HCT116 (cell line): Measurements from ENCODE around the gene EML3. TPM values are rescaled to one million over a fixed set of nuclear protein-coding genes. Genes with fewer than 3 reads are reported as not detected.
A peak's percentile ranks its signal among the peaks of the same experiment; 100 is the strongest.

Experiments used
- ATAC-seq: fragments of 200-7000 bp; cut with Tn5 transposase; 2 replicates; pipeline ENCODE4 v1.9.1; 2020; ENCODE audit warnings: mild to moderate bottlenecking, moderate library complexity
- BruUV-seq: library from RNA; stranded (reverse); fragments of 400-500 nt; replicated peaks from 2 replicates; lab custom pipeline; 2021; lab: Mats Ljungman, UMichigan
- CTCF ChIA-PET: fragments of 300-600 bp; sonication (Branson Sonifier 250); formaldehyde crosslinking; loops from one replicate; lab custom pipeline; 2021; ENCODE audit warnings: antibody characterized with exemption; lab: Charles Lee
- POLR2A ChIA-PET: fragments of 300-600, 350-600 bp; sonication (Branson Sonifier 250); formaldehyde crosslinking; loops from one replicate; lab custom pipeline; 2021; ENCODE audit warnings: antibody characterized with exemption; lab: Charles Lee
- RAD21 ChIA-PET, 2 experiments: fragments of 300-600 bp; sonication (Branson Sonifier 250); formaldehyde crosslinking; loops; one replicate each; lab custom pipeline; 2023; ENCODE audit warnings: low total read pairs in 2 of 2; ENCODE audit not compliant: uncharacterized antibody in 2 of 2, unreplicated experiment in 2 of 2, low non-redundant PET in 1 of 2; lab: Charles Lee
- DNase-seq: peaks from one replicate; pipeline ENCODE4 v3.0.0-alpha.2; 2010; ENCODE audit warnings: low read depth, low spot score
- H2AFZ ChIP-seq: fragments of 200-600 bp; shearing (Covaris generic), sonication (generic); 2 replicates; pipeline ENCODE4 v1.6.1; 2017; ENCODE audit warnings: low read depth, mixed run types, mixed read lengths, antibody characterized with exemption, low read length; ENCODE audit not compliant: poor library complexity, severe bottlenecking
- H3K27ac ChIP-seq: 2 replicates; pipeline ENCODE4 v1.5.1; 2012; ENCODE audit warnings: low read depth, low read length
- H3K27me3 ChIP-seq: fragments of 200-600 bp; sonication (generic); 2 replicates; pipeline ENCODE4 v1.6.1; 2016; ENCODE audit warnings: mixed run types, low read length, mixed read lengths; ENCODE audit not compliant: insufficient read depth
- H3K36me3 ChIP-seq, 2 experiments: fragments of 200-500 bp in 1 of 2; fragments of 200-600 bp in 1 of 2; sonication (Bioruptor generic) in 1 of 2; sonication (generic) in 1 of 2; 2 replicates each; pipeline versions ENCODE4 v1.5.1 to v1.6.1; 2014 to 2016; ENCODE audit warnings: low read length in 2 of 2, inconsistent platforms in 1 of 2, mixed read lengths in 1 of 2, mixed run types in 1 of 2; ENCODE audit not compliant: insufficient read depth in 2 of 2, control insufficient read depth in 1 of 2
- H3K4me1 ChIP-seq, 2 experiments: fragments of 200-600 bp in 1 of 2; sonication (generic) in 1 of 2; 2 replicates each; pipeline versions ENCODE4 v1.5.1 to v1.6.1; 2012 to 2017; ENCODE audit warnings: low read length in 2 of 2, inconsistent platforms in 1 of 2, mild to moderate bottlenecking in 1 of 2, mixed read lengths in 1 of 2, mixed run types in 1 of 2, moderate library complexity in 1 of 2; ENCODE audit not compliant: insufficient read depth in 2 of 2, control insufficient read depth in 1 of 2
- H3K4me2 ChIP-seq: fragments of 200-600 bp; sonication (generic); 2 replicates; pipeline ENCODE4 v1.6.1; 2017; ENCODE audit warnings: mixed run types, low read length, mixed read lengths
- H3K4me3 ChIP-seq, 2 experiments: fragments of 200-600 bp in 1 of 2; sonication (generic) in 1 of 2; replicated peaks in 1 of 2; 2 replicates each; pipeline ENCODE4 v1.5.1; 2011 to 2016; ENCODE audit warnings: low read length in 2 of 2, control low read depth in 1 of 2, low read depth in 1 of 2, mild to moderate bottlenecking in 1 of 2, mixed read lengths in 1 of 2, mixed run types in 1 of 2
- H3K79me2 ChIP-seq: fragments of 200-600 bp; sonication (generic); 2 replicates; pipeline ENCODE4 v1.6.1; 2017; ENCODE audit warnings: mild to moderate bottlenecking, mixed run types, low read length, moderate library complexity, mixed read lengths; ENCODE audit not compliant: insufficient read depth
- H3K9ac ChIP-seq: fragments of 200-600 bp; sonication (generic); 2 replicates; pipeline ENCODE4 v1.6.1; 2016; ENCODE audit warnings: low read length, mixed read lengths
- H3K9me2 ChIP-seq: fragments of 200-600 bp; sonication (generic), shearing (Covaris generic); 2 replicates; pipeline ENCODE4 v1.6.1; 2017; ENCODE audit warnings: mixed run types, mild to moderate bottlenecking, moderate library complexity; ENCODE audit not compliant: insufficient read depth
- H3K9me3 ChIP-seq, 2 experiments: fragments of 200-500 bp in 1 of 2; fragments of 200-600 bp in 1 of 2; sonication (Bioruptor generic) in 1 of 2; sonication (generic) in 1 of 2; 2 replicates each; pipeline ENCODE4 v1.6.1; 2014 to 2017; ENCODE audit warnings: low read length in 2 of 2, mixed read lengths in 2 of 2, inconsistent platforms in 1 of 2, low read depth in 1 of 2, mild to moderate bottlenecking in 1 of 2, mixed run types in 1 of 2, moderate library complexity in 1 of 2; ENCODE audit not compliant: control insufficient read depth in 1 of 2, insufficient read depth in 1 of 2
- H4K20me1 ChIP-seq: fragments of 200-600 bp; sonication (generic), shearing (Covaris generic); 2 replicates; pipeline ENCODE4 v1.6.1; 2017; ENCODE audit warnings: mixed run types, mild to moderate bottlenecking, moderate library complexity; ENCODE audit not compliant: insufficient read depth
- CBX3 ChIP-seq: IDR thresholded peaks from 2 replicates; pipeline ENCODE4 v1.6.1; 2012; ENCODE audit warnings: low read depth
- CEBPB ChIP-seq: IDR thresholded peaks from 2 replicates; pipeline ENCODE4 v1.6.1; 2012; ENCODE audit warnings: low read depth
- EZH2 ChIP-seq: fragments of 200-600 bp; sonication (generic); IDR thresholded peaks from 2 replicates; pipeline ENCODE4 v1.6.1; 2017; ENCODE audit warnings: antibody characterized with exemption, mixed run types
- EZH2phosphoT487 ChIP-seq: fragments of 200-600 bp; IDR thresholded peaks from 2 replicates; pipeline ENCODE4 v1.6.1; 2018; ENCODE audit warnings: antibody characterized with exemption, borderline replicate concordance
- FOSL1 ChIP-seq: IDR thresholded peaks from 2 replicates; pipeline ENCODE4 v1.6.1; 2012; ENCODE audit warnings: low read depth
- JUND ChIP-seq: IDR thresholded peaks from 2 replicates; pipeline ENCODE4 v1.6.1; 2012
- MAX ChIP-seq: IDR thresholded peaks from 2 replicates; pipeline ENCODE4 v1.6.1; 2012
- POLR2AphosphoS5 ChIP-seq: IDR thresholded peaks from 2 replicates; pipeline ENCODE4 v1.6.1; 2011; ENCODE audit warnings: mild to moderate bottlenecking, low read depth, low read length, moderate library complexity
- RAD21 ChIP-seq: IDR thresholded peaks from 2 replicates; pipeline ENCODE4 v1.6.1; 2012; ENCODE audit warnings: low read depth, mild to moderate bottlenecking
- SIN3A ChIP-seq: IDR thresholded peaks from 2 replicates; pipeline ENCODE4 v1.6.1; 2012; ENCODE audit warnings: low read depth
- TCF7L2 ChIP-seq: IDR thresholded peaks from 2 replicates; pipeline ENCODE4 v1.7.0; 2011; ENCODE audit warnings: borderline replicate concordance, inconsistent platforms; ENCODE audit not compliant: insufficient read depth, insufficient read length; ENCODE audit errors: extremely low read depth
- YY1 ChIP-seq: IDR thresholded peaks from 2 replicates; pipeline ENCODE4 v1.6.1; 2011; ENCODE audit warnings: low read length, low read depth, moderate library complexity, mild to moderate bottlenecking; ENCODE audit not compliant: insufficient replicate concordance; ENCODE audit errors: extremely low read depth
- ZBTB33 ChIP-seq: IDR thresholded peaks from 2 replicates; pipeline ENCODE4 v1.6.1; 2011; ENCODE audit warnings: mild to moderate bottlenecking, low read length, moderate library complexity; ENCODE audit not compliant: insufficient replicate concordance; ENCODE audit errors: extremely low read depth
- intact Hi-C: fragments of 100-400 bp; cut with micrococcal nuclease; formaldehyde crosslinking; loops from 2 replicates; pipeline ENCODE4 v1.10.0; 2022
- total RNA-seq: library from RNA; stranded (reverse); gene quantifications from one replicate; pipeline ENCODE4 v1.2.1, GENCODE V29; 2021; ENCODE audit not compliant: unreplicated experiment

EML3 gene
- total RNA-seq, 1 experiment from 2014 or later, result 124 TPM

GRCh38 chr11:62610814-62611704 is 1.5 kb downstream of the EML3 start (continued):
- no peak for TF ChIP-seq CEBPB
- TF ChIP-seq EZH2phosphoT487, result no peak
- TF ChIP-seq TCF7L2, result no peak
- no peak for TF ChIP-seq POLR2AphosphoS5
- TF ChIP-seq CBX3, result no peak
- no peak for TF ChIP-seq SIN3A
- TF ChIP-seq ZBTB33, result no peak
- TF ChIP-seq RAD21, result no peak
- TF ChIP-seq FOSL1, result no peak
- TF ChIP-seq MAX, result no peak

GRCh38 chr11:62610403-62610802 is 2.2 kb downstream of the EML3 start:
- intact Hi-C loops, result loop anchor here (5.0 kb wide), 1 partner anchor 37 kb away; the partner anchor contains the start of gene GANAB
- H3K9me2 ChIP-seq, result no peaks in the 10 kb centered on the region
- H3K79me2 ChIP-seq, result peaks cover 13% of the 10 kb centered on the region
- H3K36me3 ChIP-seq, result peaks cover 0 to 8% of the 10 kb centered on the region in 2 experiments; a peak in 2 of 4 replicates
- no peaks in the 10 kb centered on the region for H3K9me3 ChIP-seq
- no peak overlapping the region for H3K9ac ChIP-seq
- no peak for TF ChIP-seq EZH2
- TF ChIP-seq FOSL1, result no peak
- no peak for TF ChIP-seq CEBPB
- no peak for TF ChIP-seq YY1
- no peak for TF ChIP-seq EZH2phosphoT487
- no peak for TF ChIP-seq JUND
- TF ChIP-seq RAD21, result no peak
- no peak for TF ChIP-seq TCF7L2
- TF ChIP-seq ZBTB33, result no peak
- no TSS peak for BruUV-seq
- no peaks in the 10 kb centered on the region for H4K20me1 ChIP-seq
- RAD21 ChIA-PET, result interaction anchor here in 1 of 2 experiments (1.4 kb wide), 1 partner anchor 19 kb away, joined by 5 read pairs; the partner anchor contains the start of gene TUT1
- H3K27ac ChIP-seq, result peak overlapping the region; percentile 83; the same call in 1 of the 2 replicates
- CTCF ChIA-PET, result interaction anchor here (1.0 to 2.5 kb wide), 2 partner anchors 11 to 19 kb away, joined by 4 to 11 read pairs; partner anchors contain the start of gene TUT1
- H2AFZ ChIP-seq, result no peak overlapping the region
- no peak for ATAC-seq
- POLR2A ChIA-PET, result interaction anchor here (1.2 kb wide), 1 partner anchor 19 kb away, joined by 5 read pairs; the partner anchor contains the start of gene TUT1
- peak overlapping the region; percentile 87 for H3K4me2 ChIP-seq
- no peak for DNase-seq
- H3K27me3 ChIP-seq, result no peaks in the 10 kb centered on the region
- H3K4me3 ChIP-seq, result no peak overlapping the region
- H3K4me1 ChIP-seq, result peaks cover 28 to 41% of the 10 kb centered on the region in 2 experiments
